ENCODE results near the gene JAK2.
"Not testable (repeated sequence)": the region's sequence is repeated elsewhere in the genome, so short reads cannot be mapped to it uniquely, and the experiment has no call there.

JAK2 gene

GRCh38 chr9:5044160-5044559 lies 59.1 kb downstream of the JAK2 start:
- DNase-seq = no peak

- no peak for DNase-seq
Measured at GRCh38 chr9:5052838-5053237, 67.8 kb downstream of the JAK2 start.

DNA sequence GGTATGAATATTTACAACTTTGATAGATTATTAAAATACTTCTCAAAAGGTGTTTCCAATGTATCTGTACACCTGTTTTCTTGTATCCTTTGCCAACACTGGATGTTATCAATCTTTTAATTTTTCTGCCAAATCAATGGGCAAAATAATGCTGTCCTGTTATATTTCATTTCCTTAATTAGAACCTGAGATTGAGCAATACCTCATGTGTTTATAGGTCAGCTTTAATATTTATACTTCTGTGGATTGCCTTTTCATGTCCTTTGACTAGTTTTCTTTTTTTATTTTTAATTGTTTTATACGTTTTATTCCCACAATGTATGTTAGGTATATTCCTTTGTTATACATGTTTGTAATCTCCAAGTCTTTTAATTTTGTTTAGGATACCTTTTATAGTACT lies 77.6 kb downstream of the JAK2 start:
- DNase-seq = no peak

GRCh38 chr9:5072871-5073270 lies 87.8 kb downstream of the JAK2 start:
- DNase-seq = no peak

DNA sequence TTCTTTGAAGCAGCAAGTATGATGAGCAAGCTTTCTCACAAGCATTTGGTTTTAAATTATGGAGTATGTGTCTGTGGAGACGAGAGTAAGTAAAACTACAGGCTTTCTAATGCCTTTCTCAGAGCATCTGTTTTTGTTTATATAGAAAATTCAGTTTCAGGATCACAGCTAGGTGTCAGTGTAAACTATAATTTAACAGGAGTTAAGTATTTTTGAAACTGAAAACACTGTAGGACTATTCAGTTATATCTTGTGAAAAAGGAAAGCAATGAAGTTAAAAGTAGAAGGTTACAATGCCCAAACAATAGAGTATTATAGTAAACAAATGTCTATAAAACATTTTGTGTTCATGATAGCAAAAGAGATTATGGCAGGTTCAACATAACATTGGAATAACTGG lies 88.6 kb downstream of the JAK2 start:
- no peak for DNase-seq

GRCh38 chr9:5085993-5086392 lies 100.9 kb downstream of the JAK2 start:
- DNase-seq = no peak

- no peak for DNase-seq
Measured at GRCh38 chr9:5089737-5090136, 104.7 kb downstream of the JAK2 start.

GRCh38 chr9:5095795-5096194 lies 110.7 kb downstream of the JAK2 start:
- no peak for DNase-seq

DNA sequence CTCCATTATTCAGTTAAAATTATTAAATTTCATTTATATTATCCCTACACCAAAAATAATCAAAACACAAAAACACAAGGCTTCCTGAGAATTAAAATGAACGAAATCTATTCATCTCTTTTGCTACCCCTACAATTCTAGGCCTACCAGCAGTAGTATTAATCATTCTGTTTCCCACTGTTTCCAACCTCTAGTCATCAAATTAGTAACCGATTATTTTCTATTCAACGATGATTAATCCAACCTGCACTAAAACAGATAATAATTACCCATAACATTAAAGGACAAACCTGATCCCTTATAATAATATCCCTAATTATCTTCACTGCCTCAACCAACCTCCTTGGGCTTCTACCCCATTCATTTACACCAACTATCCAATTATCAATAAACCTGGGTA lies 114.4 kb downstream of the JAK2 start:
- no peak for DNase-seq

DNA sequence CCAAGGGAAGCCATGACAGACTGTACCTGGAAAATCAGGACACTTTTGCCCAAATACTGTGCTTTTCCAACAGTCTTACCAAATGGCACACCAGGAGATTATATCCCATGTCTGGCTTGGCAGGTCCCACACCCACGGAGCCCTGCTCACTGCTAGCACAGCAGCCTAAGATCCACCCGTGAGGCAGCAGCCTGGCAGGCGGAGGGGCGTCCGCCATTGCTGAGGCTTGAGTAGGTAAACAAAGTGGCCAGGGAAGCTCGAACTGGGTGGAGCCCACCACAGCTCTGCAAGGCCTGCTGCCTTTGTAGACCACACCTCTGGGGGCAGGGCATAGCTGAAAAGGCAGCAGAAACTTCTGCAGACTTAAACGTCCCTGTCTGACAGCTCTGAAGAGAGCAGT lies 116.1 kb downstream of the JAK2 start:
- DNase-seq = not testable (repeated sequence)

- DNase-seq = not testable (repeated sequence)
Measured at GRCh38 chr9:5106517-5106916, 121.4 kb downstream of the JAK2 start.

- DNase-seq = no peak
Measured at GRCh38 chr9:5110867-5111681, 126.0 kb downstream of the JAK2 start.

- DNase-seq = no peak
Measured at GRCh38 chr9:5111696-5112095, 126.6 kb downstream of the JAK2 start.

DNA sequence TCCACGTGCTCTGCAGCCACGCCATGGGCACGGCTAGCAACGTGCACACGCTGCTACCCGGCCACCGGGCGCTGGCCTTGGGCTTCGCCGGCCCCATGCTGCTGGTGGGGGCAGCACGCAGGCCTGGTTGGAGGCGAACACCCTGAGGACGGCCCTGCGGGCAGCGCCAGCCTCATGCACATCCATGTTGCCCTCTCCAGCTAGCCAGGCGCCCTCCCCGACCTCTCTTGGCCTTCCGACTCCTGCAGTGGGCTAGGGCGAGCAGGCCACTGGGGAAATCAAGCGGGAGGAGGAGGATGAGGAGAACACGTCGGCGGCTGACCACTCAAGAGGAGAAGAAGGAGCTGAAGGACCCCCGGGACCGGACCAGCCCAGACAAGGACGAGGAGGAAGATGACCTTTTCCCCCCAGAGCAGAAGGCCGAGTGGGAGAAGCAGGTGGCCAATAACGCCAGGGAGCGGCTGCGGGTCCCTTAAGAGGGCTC lies 127.1 kb downstream of the JAK2 start:
- no peak for DNase-seq

DNA sequence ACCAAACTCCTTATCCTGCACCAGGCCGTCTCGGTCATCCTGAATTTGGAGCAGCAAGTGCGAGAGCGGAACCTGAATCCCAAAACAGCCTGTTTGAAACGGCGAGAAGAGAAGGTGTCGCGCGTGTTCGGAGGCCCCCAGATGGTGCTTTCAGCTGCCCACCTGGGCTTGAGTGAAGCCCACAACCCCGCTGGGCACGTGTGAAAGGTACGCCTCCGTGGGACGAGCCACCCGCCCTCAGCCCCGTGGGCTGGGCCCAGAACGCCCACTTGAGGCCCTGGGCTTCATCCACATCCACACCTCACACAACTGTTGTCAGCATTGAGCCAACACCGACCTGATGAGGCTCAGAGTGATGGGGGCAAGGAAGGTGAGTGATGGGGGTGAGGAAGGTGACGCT lies 127.6 kb downstream of the JAK2 start:
- no peak for DNase-seq

GRCh38 chr9:5113523-5113922 lies 128.5 kb downstream of the JAK2 start:
- DNase-seq = no peak

GRCh38 chr9:5113994-5114748 lies 129.1 kb downstream of the JAK2 start:
- no peak for DNase-seq

DNA sequence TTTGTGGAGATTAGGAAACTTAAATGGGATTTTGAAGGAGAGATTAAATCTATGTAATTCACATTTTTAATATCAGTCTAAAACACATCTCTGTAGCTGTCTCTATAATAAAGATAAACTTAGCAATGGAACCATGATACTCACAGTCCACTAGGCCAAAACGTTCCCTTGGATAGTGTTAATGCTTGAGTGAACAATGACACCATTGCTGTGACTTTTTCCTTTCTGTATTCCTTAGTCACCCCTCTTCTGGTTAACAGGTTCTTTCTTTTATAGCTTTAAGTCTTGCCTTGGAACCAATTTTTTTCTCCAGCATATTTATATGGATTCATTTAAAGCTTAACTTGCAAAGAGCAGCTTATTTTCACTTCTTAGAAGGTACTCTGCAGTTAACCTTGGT lies 137.0 kb downstream of the JAK2 start:
- DNase-seq = no peak

GRCh38 chr9:5122516-5122915 lies 137.4 kb downstream of the JAK2 start:
- no peak for DNase-seq

GRCh38 chr9:5140151-5140550 lies 155.1 kb downstream of the JAK2 start:
- DNase-seq = no peak

DNA sequence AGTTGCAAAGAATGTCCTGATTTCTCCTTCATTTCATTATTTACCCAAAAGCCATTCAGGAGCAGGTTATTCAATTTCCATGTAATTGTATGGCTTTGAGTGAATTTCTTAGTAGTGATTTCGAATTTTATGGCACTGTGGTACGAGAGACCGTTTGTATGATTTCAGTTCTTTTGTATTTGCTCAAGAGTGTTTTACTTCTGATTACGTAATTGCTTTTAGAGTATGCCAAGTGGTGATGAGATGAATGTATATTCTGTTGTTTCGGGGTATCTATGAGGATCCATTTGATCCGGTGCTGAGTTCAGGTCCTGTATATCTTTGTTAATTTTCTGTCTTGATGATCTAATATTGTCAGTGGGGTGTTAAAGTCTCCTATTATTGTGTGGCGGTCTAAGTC lies 159.1 kb downstream of the JAK2 start:
- no peak for DNase-seq

- DNase-seq = no peak
Measured at GRCh38 chr9:5146241-5146640, 161.2 kb downstream of the JAK2 start.

All from stimulated activated naive CD4-positive, alpha-beta T cell treated with Interleukin-2 at 50 U/mL for 16 hours (primary cell).